HepG2 (cell line): ENCODE measurements around the gene TMEM129. TPM values are rescaled to one million over a fixed set of nuclear protein-coding genes. Genes with fewer than 3 reads are reported as not detected.

Experiments used
- DNMT1 ChIP-seq: sonication (generic); formaldehyde crosslinking; IDR thresholded peaks from 2 replicates; pipeline ENCODE4 v1.5.1; 2020; ENCODE audit warnings: mild to moderate bottlenecking, missing genetic modification reagents
- GATAD2A ChIP-seq: IDR thresholded peaks from 2 replicates; pipeline ENCODE4 v1.6.1; 2016
- IRF9 ChIP-seq: sonication (generic); formaldehyde crosslinking; IDR thresholded peaks from 2 replicates; pipeline ENCODE4 v1.8.0; 2022; ENCODE audit warnings: missing genetic modification reagents, mild to moderate bottlenecking, borderline replicate concordance
- MTA1 ChIP-seq: sonication (generic); formaldehyde crosslinking; IDR thresholded peaks from 2 replicates; pipeline ENCODE4 v1.4.0; 2020; ENCODE audit warnings: missing genetic modification reagents, mild to moderate bottlenecking, borderline replicate concordance
- NONO ChIP-seq, 2 experiments: fragments of 450-650 bp in 1 of 2; sonication (generic) in 1 of 2; formaldehyde crosslinking in 1 of 2; IDR thresholded peaks in 1 of 2; conservative IDR thresholded peaks in 1 of 2; 2 replicates each; pipeline versions ENCODE4 v1.6.1 to v1.8.0; 2017 to 2022; ENCODE audit warnings: mild to moderate bottlenecking in 1 of 2, missing genetic modification reagents in 1 of 2, moderate library complexity in 1 of 2
- NR0B2 ChIP-seq: sonication (generic); formaldehyde crosslinking; IDR thresholded peaks from 2 replicates; pipeline ENCODE4 v1.4.0; 2020; ENCODE audit warnings: mild to moderate bottlenecking, missing genetic modification reagents
- RAD21 ChIP-seq: fragments of 450-650 bp; formaldehyde crosslinking; IDR thresholded peaks from 2 replicates; pipeline ENCODE4 v1.5.0; 2020; ENCODE audit warnings: mild to moderate bottlenecking
- STAG1 ChIP-seq: sonication (generic); formaldehyde crosslinking; IDR thresholded peaks from 2 replicates; pipeline ENCODE4 v1.4.0; 2020; ENCODE audit warnings: missing genetic modification reagents
- TERF1 ChIP-seq: sonication (generic); formaldehyde crosslinking; IDR thresholded peaks from 2 replicates; pipeline ENCODE4 v1.8.0; 2022; ENCODE audit warnings: mild to moderate bottlenecking, missing genetic modification reagents, moderate library complexity
- ZBTB4 ChIP-seq: sonication (generic); formaldehyde crosslinking; IDR thresholded peaks from 2 replicates; pipeline ENCODE4 v1.4.0; 2020; ENCODE audit warnings: missing genetic modification reagents, mild to moderate bottlenecking, borderline replicate concordance
- ZC3H13 ChIP-seq: sonication (generic); formaldehyde crosslinking; IDR thresholded peaks from 2 replicates; pipeline ENCODE4 v1.8.1; 2023; ENCODE audit warnings: mild to moderate bottlenecking, missing genetic modification reagents, moderate library complexity
- ZNF614 ChIP-seq: IDR thresholded peaks from 2 replicates; pipeline ENCODE4 v1.6.1; 2018; ENCODE audit warnings: missing biosample characterization, missing genetic modification reagents, inconsistent platforms, borderline replicate concordance
- ZNF687 ChIP-seq: sonication (generic); formaldehyde crosslinking; IDR thresholded peaks from 2 replicates; pipeline ENCODE4 v1.5.1; 2020; ENCODE audit warnings: mild to moderate bottlenecking, missing genetic modification reagents, moderate library complexity
- ZNF713 ChIP-seq: sonication (generic); formaldehyde crosslinking; IDR thresholded peaks from 2 replicates; pipeline ENCODE4 v1.4.0; 2020; ENCODE audit warnings: mild to moderate bottlenecking, missing genetic modification reagents
- ZSCAN31 ChIP-seq: sonication (generic); formaldehyde crosslinking; IDR thresholded peaks from 2 replicates; pipeline ENCODE4 v1.5.0; 2020; ENCODE audit warnings: low read depth, mild to moderate bottlenecking, missing genetic modification reagents
- polyA plus RNA-seq, 8 experiments: library from polyadenylated mRNA; depleted of rRNA in 3 of 8; stranded (reverse) in 7 of 8; unstranded in 1 of 8; fragments of >200 nt; fragmentation: Illumina TruSeq in 4 of 8; extraction: Trizol in 4 of 8; gene quantifications; 2 replicates each; pipeline versions ENCODE4 v1.2.1 to v1.2.3, GENCODE V29; 2011 to 2016; ENCODE audit warnings: low read depth in 4 of 8, missing spikeins in 1 of 8, mixed read lengths in 1 of 8; ENCODE audit not compliant: insufficient read depth in 1 of 8
- total RNA-seq, 5 experiments: library from RNA; depleted of rRNA; stranded (reverse); fragments of >200 nt; fragmentation: Illumina TruSeq; extraction: Trizol; gene quantifications; 2 replicates each; pipeline ENCODE4 v1.2.3, GENCODE V29; 2016; ENCODE audit warnings: low read depth in 1 of 5

TMEM129 gene
- total and polyA plus RNA-seq, 2 of the 13 experiments (the other 11 are each of a cell fraction or from before 2014, with no cell fraction given): 19.0 to 25.8 TPM

GRCh38 chr4:1759818-1760223 is 38.7 kb upstream of the TMEM129 start (continued):
- no peak; the same call in 1 of the 2 replicates for TF ChIP-seq ZBTB4 (CRISPR knock-in tag)
- TF ChIP-seq NR0B2: peak; percentile 42; the same call in 1 of the 2 replicates
- TF ChIP-seq STAG1 (CRISPR knock-in tag): peak; percentile 51; the same call in 1 of the 2 replicates
- 0 out of 2 replicates have a peak, but pooled peaks have one; percentile 26 for TF ChIP-seq GATAD2A
- no peak for TF ChIP-seq ZNF614 (CRISPR knock-in tag)
- TF ChIP-seq NONO (IDR thresholded peaks at IDR 0.05): no peak
- TF ChIP-seq NONO (CRISPR knock-in tag; conservative IDR thresholded peaks at IDR 0.05): peak; percentile 59; the same call in 1 of the 2 replicates
- TF ChIP-seq TERF1 (CRISPR knock-in tag): no peak
- TF ChIP-seq ZNF687: peak; percentile 90
- peak; percentile 62; the same call in 1 of the 2 replicates for TF ChIP-seq IRF9 (CRISPR knock-in tag)
- TF ChIP-seq ZC3H13 (CRISPR knock-in tag): 0 out of 2 replicates have a peak, but pooled peaks have one; percentile 33
- peak; percentile 24; the same call in 1 of the 2 replicates for TF ChIP-seq RAD21
- peak; percentile 34; the same call in 1 of the 2 replicates for TF ChIP-seq MTA1 (CRISPR knock-in tag)
- TF ChIP-seq ZSCAN31 (CRISPR knock-in tag): 0 out of 2 replicates have a peak, but pooled peaks have one; percentile 17
- 0 out of 2 replicates have a peak, but pooled peaks have one; percentile 56 for TF ChIP-seq DNMT1
- TF ChIP-seq ZNF713 (CRISPR knock-in tag): no peak
- TF ChIP-seq, all 625 proteins: peak for 49
